DMS 273 (cell line): ENCODE data around the gene ARPC1A.
"Not testable (repeated sequence)": the region's sequence is repeated elsewhere in the genome, so short reads cannot be mapped to it uniquely, and the experiment has no call there.

Experiments
- DNase-seq: peaks from one replicate; lab custom pipeline; 2025; ENCODE audit not compliant: unreplicated experiment; lab: John Stamatoyannopoulos, UW

The ARPC1A gene

GRCh38 chr7:99325592-99326407 is at the start of gene ARPC1A:
ARPC1A (plus strand) TSS chr7:99325898; CDS start chr7:99333354, 7,456 bp downstream.
- DNase-seq, result peak; percentile 98

- DNase-seq, result peak; percentile 21
Observed at GRCh38 chr7:99278180-99278579, 47.5 kb upstream of the ARPC1A start.

GRCh38 chr7:99284165-99284564 is 41.5 kb upstream of the ARPC1A start:
- DNase-seq, result not testable (repeated sequence)

- DNase-seq, result no peak
Observed at GRCh38 chr7:99287779-99288534, 37.7 kb upstream of the ARPC1A start.

GRCh38 chr7:99289185-99289584 is 36.5 kb upstream of the ARPC1A start:
- no peak for DNase-seq

GRCh38 chr7:99290148-99290547 is 35.5 kb upstream of the ARPC1A start:
- DNase-seq, result not testable (repeated sequence)

GRCh38 chr7:99290980-99291607 is 34.6 kb upstream of the ARPC1A start:
- no peak for DNase-seq

- DNase-seq, result no peak
Observed at GRCh38 chr7:99292127-99292526, 33.6 kb upstream of the ARPC1A start.

GRCh38 chr7:99293167-99293566 is 32.5 kb upstream of the ARPC1A start:
- DNase-seq, result no peak

GRCh38 chr7:99293650-99294049 is 32.0 kb upstream of the ARPC1A start:
- DNase-seq, result no peak

GRCh38 chr7:99296471-99296870 is 29.2 kb upstream of the ARPC1A start:
- no peak for DNase-seq

- no peak for DNase-seq
Observed at GRCh38 chr7:99301496-99301895, 24.2 kb upstream of the ARPC1A start.

- no peak for DNase-seq
Observed at GRCh38 chr7:99305473-99306260, 20.0 kb upstream of the ARPC1A start.

GRCh38 chr7:99308461-99309074 is 17.1 kb upstream of the ARPC1A start:
- DNase-seq, result no peak

GRCh38 chr7:99309111-99309510 is 16.6 kb upstream of the ARPC1A start:
- DNase-seq, result no peak

- DNase-seq, result no peak
Observed at GRCh38 chr7:99310004-99310403, 15.7 kb upstream of the ARPC1A start.

- DNase-seq, result no peak
Observed at GRCh38 chr7:99311702-99312101, 14.0 kb upstream of the ARPC1A start.

GRCh38 chr7:99312316-99313203 is 13.1 kb upstream of the ARPC1A start:
- peak; percentile 90 for DNase-seq

GRCh38 chr7:99313204-99313573 is 12.5 kb upstream of the ARPC1A start:
- no peak for DNase-seq

GRCh38 chr7:99314504-99314903 is 11.2 kb upstream of the ARPC1A start:
- no peak for DNase-seq
